SU-DHL-6 (cell line): Measurements from ENCODE around the gene SPTLC3.

ENCODE experiments used
- H2AFZ ChIP-seq: fragments of 200-600 bp; sonication (generic); 2 replicates; pipeline ENCODE4 v1.6.1; 2014; ENCODE audit warnings: low read depth, mild to moderate bottlenecking, moderate library complexity, mixed read lengths, antibody characterized with exemption, low read length; ENCODE audit not compliant: severe bottlenecking
- H3F3A ChIP-seq: fragments of 200-600 bp; shearing (Covaris generic); 2 replicates; pipeline ENCODE4 v1.6.0; 2016; ENCODE audit warnings: antibody characterized with exemption, mild to moderate bottlenecking; ENCODE audit not compliant: insufficient read depth
- H3K27ac ChIP-seq: fragments of 200-600 bp; sonication (generic); 2 replicates; pipeline ENCODE4 v1.5.1; 2016; ENCODE audit warnings: low read depth, mild to moderate bottlenecking, low read length, moderate library complexity, mixed read lengths
- H3K27me3 ChIP-seq: fragments of 200-600 bp; sonication (generic), shearing (Covaris generic); 2 replicates; pipeline ENCODE4 v1.6.0; 2014; ENCODE audit warnings: mild to moderate bottlenecking, low read length
- H3K36me3 ChIP-seq: fragments of 200-600 bp; sonication (generic); 2 replicates; pipeline ENCODE4 v1.6.1; 2014; ENCODE audit warnings: mild to moderate bottlenecking, low read length, mixed read lengths
- H3K4me2 ChIP-seq: fragments of 300-600, 200-600 bp; shearing (Covaris generic), sonication (generic); 2 replicates; pipeline ENCODE4 v1.6.0; 2014; ENCODE audit warnings: low read length, low read depth, mild to moderate bottlenecking; ENCODE audit not compliant: poor library complexity, severe bottlenecking
- H3K4me3 ChIP-seq: fragments of 200-600 bp; sonication (generic); 2 replicates; pipeline ENCODE4 v1.5.1; 2014; ENCODE audit warnings: antibody characterized with exemption, low read length, mild to moderate bottlenecking, mixed read lengths; ENCODE audit not compliant: insufficient read depth, poor library complexity, severe bottlenecking
- H3K79me2 ChIP-seq: fragments of 200-600 bp; sonication (generic); 2 replicates; pipeline ENCODE4 v1.6.1; 2014; ENCODE audit warnings: mild to moderate bottlenecking, low read length, moderate library complexity; ENCODE audit not compliant: insufficient read depth
- H3K9ac ChIP-seq: fragments of 200-600 bp; sonication (generic); 2 replicates; pipeline ENCODE4 v1.7.0; 2014; ENCODE audit warnings: mild to moderate bottlenecking, low read length
- H3K9me2 ChIP-seq: fragments of 200-600 bp; sonication (generic); replicated peaks from 2 replicates; pipeline ENCODE4 v1.6.1; 2014; ENCODE audit warnings: low read length; ENCODE audit not compliant: insufficient read depth
- H3K9me3 ChIP-seq: fragments of 200-600 bp; sonication (generic); 2 replicates; pipeline ENCODE4 v1.6.1; 2014; ENCODE audit warnings: low read length, mixed read lengths; ENCODE audit not compliant: insufficient read depth
- H4K20me1 ChIP-seq: fragments of 200-600 bp; sonication (generic); 2 replicates; pipeline ENCODE4 v1.6.1; 2014; ENCODE audit warnings: low read depth, mild to moderate bottlenecking, antibody characterized with exemption, low read length, moderate library complexity, mixed read lengths
- CTCF ChIP-seq: fragments of 200-600 bp; sonication (generic); IDR thresholded peaks from one replicate; pipeline ENCODE4 v1.5.1; 2017; ENCODE audit warnings: antibody characterized with exemption, mild to moderate bottlenecking, low read length, moderate library complexity; ENCODE audit not compliant: insufficient read depth, poor library complexity, severe bottlenecking
- EZH2phosphoT487 ChIP-seq: fragments of 200-600 bp; sonication (generic), shearing (Covaris generic); conservative IDR thresholded peaks from 2 replicates; pipeline ENCODE4 v1.6.1; 2018; ENCODE audit warnings: mild to moderate bottlenecking, antibody characterized with exemption, low read length, moderate library complexity, mixed read lengths

Gene SPTLC3

GRCh38 chr20:13120471-13120870 lies 111.7 kb downstream of the SPTLC3 start:
- Histone ChIP-seq H3K4me3 (no peak overlapping the region), H3K9me2 (no peaks in the 10 kb centered on the region), H3K27me3 (no peaks in the 10 kb centered on the region), H4K20me1 (no peaks in the 10 kb centered on the region), H3K4me2 (no peak overlapping the region), H3K79me2 (no peaks in the 10 kb centered on the region), H3K36me3 (no peaks in the 10 kb centered on the region), H3K9ac (no peak overlapping the region), H3F3A (no peaks in the 10 kb centered on the region), H2AFZ (no peak overlapping the region), H3K27ac (no peak overlapping the region), H3K9me3 (no peaks in the 10 kb centered on the region)
- TF ChIP-seq CTCF (no peak), EZH2phosphoT487 (no peak)

- Histone ChIP-seq H4K20me1 (no peaks in the 10 kb centered on the region), H3K36me3 (no peaks in the 10 kb centered on the region), H2AFZ (no peak overlapping the region), H3K4me3 (no peak overlapping the region), H3K9me3 (no peaks in the 10 kb centered on the region), H3K9ac (no peak overlapping the region), H3K27ac (no peak overlapping the region), H3K9me2 (no peaks in the 10 kb centered on the region), H3K79me2 (no peaks in the 10 kb centered on the region), H3K4me2 (no peak overlapping the region), H3K27me3 (no peaks in the 10 kb centered on the region), H3F3A (no peaks in the 10 kb centered on the region)
- TF ChIP-seq CTCF, result no peak
- no peak for TF ChIP-seq EZH2phosphoT487
Measured at GRCh38 chr20:13121840-13122515, 113.2 kb downstream of the SPTLC3 start.

- no peaks in the 10 kb centered on the region for H3K36me3 ChIP-seq
Measured at GRCh38 chr20:13125486-13125885, 116.7 kb downstream of the SPTLC3 start.

More at GRCh38 chr20:13125486-13125885, 116.7 kb downstream of the SPTLC3 start:
- Histone ChIP-seq H3K9me2 (no peaks in the 10 kb centered on the region), H3K9ac (no peak overlapping the region), H3F3A (no peaks in the 10 kb centered on the region), H3K27me3 (no peaks in the 10 kb centered on the region), H2AFZ (no peak overlapping the region), H4K20me1 (no peaks in the 10 kb centered on the region), H3K79me2 (no peaks in the 10 kb centered on the region), H3K27ac (no peak overlapping the region), H3K4me2 (no peak overlapping the region), H3K9me3 (no peaks in the 10 kb centered on the region), H3K4me3 (no peak overlapping the region)
- TF ChIP-seq CTCF (no peak), EZH2phosphoT487 (no peak)
